ENCODE results near the gene FXN.

- TF ChIP-seq CTCF (IDR thresholded peaks at IDR 0.05; ENCODE audit: poor library complexity): no peak
- TF ChIP-seq EZH2 (IDR thresholded peaks at IDR 0.05; ENCODE audit: borderline replicate concordance): no peak
These were observed 15.7 kb upstream of the FXN start for GRCh38 chr9:69019808-69020207.

All from hepatocyte (in vitro differentiated cells).